GM23338 (cell line): Measurements from ENCODE around the gene ZNF277. TPM values are rescaled to one million over a fixed set of nuclear protein-coding genes. Genes with fewer than 3 reads are reported as not detected.

Experiments
- ATAC-seq: fragments of 200-7000 bp; cut with Tn5 transposase; 3 replicates; pipeline ENCODE4 v1.9.1; 2020
- DNase-seq: peaks from one replicate; pipeline ENCODE4 v3.0.0-alpha.2; 2015; ENCODE audit warnings: low spot score
- H2AFZ ChIP-seq: fragments of 200-600 bp; sonication (generic); 2 replicates; pipeline ENCODE4 v1.8.0; 2016; ENCODE audit warnings: antibody characterized with exemption, mild to moderate bottlenecking, moderate library complexity
- H3F3A ChIP-seq: fragments of 200-600 bp; sonication (generic); replicated peaks from 2 replicates; pipeline ENCODE4 v1.8.0; 2017; ENCODE audit warnings: antibody characterized with exemption, mixed run types, low read depth
- H3K27ac ChIP-seq: fragments of 200-600 bp; sonication (generic); 2 replicates; pipeline ENCODE4 v1.6.1; 2016; ENCODE audit warnings: low read depth
- H3K27me3 ChIP-seq: fragments of 200-600 bp; sonication (generic); 2 replicates; pipeline ENCODE4 v1.8.0; 2016; ENCODE audit warnings: mild to moderate bottlenecking, mixed run types, moderate library complexity; ENCODE audit not compliant: insufficient read depth
- H3K36me3 ChIP-seq: fragments of 200-600 bp; sonication (generic); 2 replicates; pipeline ENCODE4 v1.8.0; 2016; ENCODE audit warnings: mild to moderate bottlenecking; ENCODE audit not compliant: insufficient read depth
- H3K4me1 ChIP-seq: fragments of 200-600 bp; sonication (generic); 2 replicates; pipeline ENCODE4 v1.8.0; 2016; ENCODE audit warnings: mild to moderate bottlenecking, moderate library complexity; ENCODE audit not compliant: insufficient read depth
- H3K4me2 ChIP-seq: fragments of 200-600 bp; sonication (generic); 2 replicates; pipeline ENCODE4 v1.7.1; 2017; ENCODE audit warnings: mixed run types
- H3K4me3 ChIP-seq: fragments of 200-600 bp; sonication (generic); 2 replicates; pipeline ENCODE4 v1.6.1; 2016; ENCODE audit warnings: mixed run types
- H3K79me2 ChIP-seq: fragments of 200-600 bp; sonication (generic); replicated peaks from 2 replicates; pipeline ENCODE4 v1.8.0; 2017; ENCODE audit warnings: mild to moderate bottlenecking; ENCODE audit not compliant: insufficient read depth
- H3K9me2 ChIP-seq: fragments of 200-600 bp; sonication (generic); 2 replicates; pipeline ENCODE4 v1.8.0; 2017; ENCODE audit not compliant: insufficient read depth
- H4K20me1 ChIP-seq: fragments of 200-600 bp; sonication (generic); replicated peaks from 2 replicates; pipeline ENCODE4 v1.8.0; 2017; ENCODE audit warnings: mild to moderate bottlenecking; ENCODE audit not compliant: insufficient read depth
- H3K27ac Mint-ChIP-seq: 2 replicates; pipeline ENCODE4 v1.8.0; 2020; ENCODE audit warnings: inconsistent platforms, mild to moderate bottlenecking, moderate library complexity, mixed read lengths
- H3K27me3 Mint-ChIP-seq: 3 replicates; pipeline ENCODE4 v1.8.0; 2022; ENCODE audit warnings: low read depth, mild to moderate bottlenecking, moderate library complexity, mixed read lengths, inconsistent platforms; ENCODE audit not compliant: insufficient read depth, poor library complexity
- H3K36me3 Mint-ChIP-seq: 3 replicates; pipeline ENCODE4 v1.8.0; 2021; ENCODE audit warnings: low read depth, mild to moderate bottlenecking, inconsistent platforms, moderate library complexity, mixed read lengths
- H3K4me1 Mint-ChIP-seq: 3 replicates; pipeline ENCODE4 v1.8.0; 2020; ENCODE audit warnings: mild to moderate bottlenecking, inconsistent platforms, mixed read lengths
- H3K4me3 Mint-ChIP-seq: 3 replicates; pipeline ENCODE4 v1.8.0; 2021; ENCODE audit warnings: moderate library complexity, mild to moderate bottlenecking, inconsistent platforms, mixed read lengths
- H3K9me3 Mint-ChIP-seq: 3 replicates; pipeline ENCODE4 v1.8.0; 2020; ENCODE audit warnings: moderate library complexity, mild to moderate bottlenecking, inconsistent platforms, mixed read lengths
- CTCF ChIP-seq, 2 experiments: fragments of 200-600 bp in 1 of 2; sonication (generic) in 1 of 2; conservative IDR thresholded peaks; 2 replicates each; pipeline versions ENCODE4 v1.5.1 to v1.6.1; 2016 to 2017; ENCODE audit warnings: antibody characterized with exemption in 2 of 2, low read depth in 2 of 2, mild to moderate bottlenecking in 2 of 2, moderate library complexity in 1 of 2
- ETS1 ChIP-seq: IDR thresholded peaks from 2 replicates; pipeline ENCODE4 v1.6.1; 2016; ENCODE audit warnings: antibody characterized with exemption
- NANOG ChIP-seq: IDR thresholded peaks from 2 replicates; pipeline ENCODE4 v1.6.1; 2016; ENCODE audit warnings: antibody characterized with exemption, borderline replicate concordance
- POLR2AphosphoS5 ChIP-seq: IDR thresholded peaks from 2 replicates; pipeline ENCODE4 v1.6.1; 2016; ENCODE audit warnings: antibody characterized with exemption, low read depth
- STAT1 ChIP-seq: IDR thresholded peaks from one replicate; pipeline ENCODE4 v1.6.1; 2016; ENCODE audit warnings: antibody characterized with exemption; ENCODE audit not compliant: unreplicated experiment
- ZNF114 ChIP-seq: fragments of 250-450 bp; sonication (Bioruptor Pico); IDR thresholded peaks from 2 replicates; pipeline ENCODE4 v1.5.0; 2020; ENCODE audit warnings: mild to moderate bottlenecking, moderate library complexity
- ZNF462 ChIP-seq: fragments of 250-450 bp; sonication (Bioruptor Pico); IDR thresholded peaks from 2 replicates; pipeline ENCODE4 v1.5.0; 2020; ENCODE audit warnings: mild to moderate bottlenecking, moderate library complexity
- polyA plus RNA-seq: library from polyadenylated mRNA; unstranded; fragments of >200 nt; fragmentation: Nextera tagmentation; extraction: Ambion mirVana; gene quantifications from 2 replicates; pipeline ENCODE4 v1.2.1, GENCODE V29; 2016
- total RNA-seq: library from RNA; depleted of rRNA; stranded (reverse); fragments of >200 nt; shearing (Covaris generic); gene quantifications from 2 replicates; pipeline ENCODE4 v1.2.3, GENCODE V29; 2014

ZNF277 gene
- total and polyA plus RNA-seq, 2 experiments from 2014 or later: 25.4 to 28.9 TPM

- no peak for TF ChIP-seq STAT1
- no peak for TF ChIP-seq POLR2AphosphoS5
- TF ChIP-seq ETS1: no peak
- TF ChIP-seq CTCF (conservative IDR thresholded peaks at IDR 0.05; ENCODE audit: low read depth in 2 of 2): no peak
- TF ChIP-seq ZNF114 (CRISPR knock-in tag): no peak
Observed at GRCh38 chr7:112371701-112372100, 165.2 kb downstream of the ZNF277 start (continued).

- Histone ChIP-seq H2AFZ (no peak overlapping the region), H3K9me2 (peaks cover 6% of the 10 kb centered on the region; the same call in 1 of the 2 replicates), H3K27ac (no peak overlapping the region), H3F3A (no peaks in the 10 kb centered on the region), H3K4me1 (peaks cover 3% of the 10 kb centered on the region; the same call in 1 of the 2 replicates), H4K20me1 (no peaks in the 10 kb centered on the region), H3K27me3 (no peaks in the 10 kb centered on the region), H3K36me3 (no peaks in the 10 kb centered on the region), H3K4me2 (no peak overlapping the region), H3K4me3 (no peak overlapping the region), H3K79me2 (no peaks in the 10 kb centered on the region)
- no peaks in the 10 kb centered on the region for H3K27me3 Mint-ChIP-seq
- no peak for DNase-seq
- no peaks in the 10 kb centered on the region for H3K36me3 Mint-ChIP-seq
- no peak overlapping the region for H3K4me3 Mint-ChIP-seq
- H3K4me1 Mint-ChIP-seq: peaks cover 5% of the 10 kb centered on the region
- ATAC-seq: no peak
- no peaks in the 10 kb centered on the region for H3K9me3 Mint-ChIP-seq
- H3K27ac Mint-ChIP-seq: no peak overlapping the region
- TF ChIP-seq ZNF462 (no peak), NANOG (no peak)
Observed at GRCh38 chr7:112372101-112372500, 165.6 kb downstream of the ZNF277 start.
